Raji (cell line): ENCODE data around the gene NEU4.

Experiments
- POLR2A ChIP-seq: IDR thresholded peaks from 2 replicates; pipeline ENCODE4 v1.6.1; 2011; ENCODE audit warnings: low read depth, low read length, control low read depth; ENCODE audit not compliant: insufficient read depth

NEU4 gene

DNA sequence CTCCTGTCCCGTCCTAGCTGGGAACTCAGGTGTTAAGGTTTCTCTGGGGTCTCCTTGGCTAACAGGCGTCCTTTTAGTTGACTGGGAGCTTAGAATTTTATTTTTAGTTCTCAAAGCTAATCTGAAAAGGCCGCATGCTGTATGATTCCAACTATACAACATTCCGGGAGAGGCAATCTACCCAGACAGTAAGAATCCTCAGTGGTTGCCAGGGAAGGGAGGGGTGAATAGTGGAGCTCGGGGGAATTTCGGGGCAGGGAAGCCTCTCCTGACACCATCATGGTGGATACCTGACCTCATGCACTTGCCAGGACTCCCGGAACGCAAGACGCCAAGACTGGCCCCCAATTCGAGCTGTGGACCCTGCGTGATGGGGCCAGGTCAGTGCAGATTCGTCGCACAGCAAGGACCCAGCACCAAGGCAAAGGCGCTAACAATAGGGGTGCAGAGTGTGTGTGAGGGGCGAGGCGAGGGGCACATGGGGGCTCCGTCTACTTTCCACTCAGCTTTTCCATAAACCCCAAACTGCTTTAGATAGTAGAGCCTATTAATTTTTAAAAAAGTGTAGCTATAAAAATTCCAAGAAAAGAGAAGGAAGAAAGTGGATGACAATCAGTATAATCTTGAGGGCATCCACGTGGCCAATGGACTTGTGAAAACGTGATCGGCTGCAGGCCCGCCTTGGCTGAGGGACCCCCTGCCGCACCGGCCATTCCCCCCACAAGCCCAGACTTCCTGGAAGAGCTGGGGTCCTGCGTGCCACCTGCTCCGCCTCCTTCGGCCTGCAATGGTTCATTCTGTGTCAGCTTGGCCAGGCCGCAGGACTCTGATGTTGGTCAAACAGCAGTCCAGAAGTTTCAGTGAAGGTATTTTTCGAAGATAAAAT, 32.4 kb downstream of the NEU4 start:
- TF ChIP-seq POLR2A: no peak

DNA sequence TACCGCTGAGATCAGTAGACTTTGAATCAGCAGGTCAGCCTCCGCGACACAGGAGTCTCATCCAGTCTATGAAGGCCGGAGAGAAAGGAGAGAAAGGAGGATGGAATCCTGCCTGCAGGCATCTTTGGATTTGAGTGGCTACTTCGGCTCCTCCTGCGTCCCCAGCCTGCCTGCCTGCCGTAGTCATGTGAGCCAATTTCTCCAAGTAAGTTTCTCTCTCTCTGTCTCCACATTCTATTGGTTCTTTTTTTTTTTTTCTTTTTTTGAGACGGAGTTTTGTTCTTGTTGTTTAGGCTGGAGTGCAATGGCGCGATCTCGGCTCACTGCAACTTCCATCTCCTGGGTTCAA, 33.0 kb downstream of the NEU4 start:
- no peak for TF ChIP-seq POLR2A

DNA sequence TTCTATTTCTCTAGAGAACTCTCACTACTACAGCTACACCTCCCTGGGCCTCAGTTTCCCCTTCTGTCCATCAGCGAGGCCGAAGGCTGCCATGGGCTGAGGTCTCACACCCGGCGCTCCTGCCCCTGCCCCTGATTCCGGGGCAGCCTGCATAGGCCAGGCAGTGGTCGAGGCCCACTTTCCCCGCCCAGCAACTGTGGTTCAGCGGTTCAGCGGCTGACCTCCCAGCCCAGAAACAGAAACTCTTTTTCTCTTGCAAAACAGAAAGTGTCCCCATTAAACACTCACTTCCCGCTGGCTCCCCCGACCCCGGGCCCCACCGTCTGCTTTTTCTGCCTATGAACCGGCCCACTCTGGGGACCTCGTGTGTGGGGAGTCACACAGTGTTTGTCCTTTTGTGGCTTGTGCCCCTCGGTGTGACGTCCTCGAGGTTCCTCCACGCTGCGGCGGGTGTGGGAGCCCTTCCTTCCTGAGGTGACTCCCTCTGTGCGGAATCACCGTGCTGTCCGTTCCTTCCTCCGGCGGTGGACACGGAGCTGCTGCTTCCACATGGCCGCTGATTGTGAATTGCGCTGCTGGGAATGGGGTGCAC, 33.7 kb downstream of the NEU4 start:
- TF ChIP-seq POLR2A: no peak

DNA sequence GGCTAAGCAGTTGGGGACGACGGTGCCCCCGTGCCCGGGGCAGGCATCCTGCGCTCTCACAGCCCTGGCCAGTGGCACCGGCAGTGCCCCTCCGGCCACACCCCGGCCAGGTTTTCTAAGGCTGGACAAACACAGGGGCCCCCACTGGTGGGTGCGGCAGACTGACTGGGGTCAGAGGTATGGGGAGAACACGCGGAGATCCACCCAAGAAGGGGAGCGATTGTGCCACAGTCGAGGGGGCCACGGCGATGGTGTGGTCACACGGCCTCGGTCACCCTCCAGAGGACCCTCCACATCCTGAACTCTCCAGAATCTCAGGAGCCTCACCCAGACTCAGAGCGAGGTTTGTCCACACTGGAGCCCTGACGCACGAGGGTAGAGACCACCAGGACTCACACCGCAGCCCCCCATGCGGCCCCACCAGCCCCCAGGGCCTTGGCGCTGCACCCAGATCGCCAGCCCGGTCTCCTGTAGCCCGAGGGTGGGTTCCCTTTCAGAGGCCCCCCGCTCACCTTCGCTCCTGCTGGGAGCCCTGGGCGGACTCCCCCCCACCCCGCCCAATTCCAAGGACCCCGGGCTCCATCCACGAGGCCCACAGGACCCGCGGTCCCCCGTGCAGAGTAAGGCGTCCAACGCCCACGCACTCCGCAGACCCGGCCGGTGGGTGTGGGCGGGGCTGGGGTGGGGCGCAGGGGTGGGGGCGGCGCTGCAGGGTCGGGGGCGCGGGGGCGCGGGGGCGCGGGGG, 34.5 kb downstream of the NEU4 start:
- TF ChIP-seq POLR2A: no peak

DNA sequence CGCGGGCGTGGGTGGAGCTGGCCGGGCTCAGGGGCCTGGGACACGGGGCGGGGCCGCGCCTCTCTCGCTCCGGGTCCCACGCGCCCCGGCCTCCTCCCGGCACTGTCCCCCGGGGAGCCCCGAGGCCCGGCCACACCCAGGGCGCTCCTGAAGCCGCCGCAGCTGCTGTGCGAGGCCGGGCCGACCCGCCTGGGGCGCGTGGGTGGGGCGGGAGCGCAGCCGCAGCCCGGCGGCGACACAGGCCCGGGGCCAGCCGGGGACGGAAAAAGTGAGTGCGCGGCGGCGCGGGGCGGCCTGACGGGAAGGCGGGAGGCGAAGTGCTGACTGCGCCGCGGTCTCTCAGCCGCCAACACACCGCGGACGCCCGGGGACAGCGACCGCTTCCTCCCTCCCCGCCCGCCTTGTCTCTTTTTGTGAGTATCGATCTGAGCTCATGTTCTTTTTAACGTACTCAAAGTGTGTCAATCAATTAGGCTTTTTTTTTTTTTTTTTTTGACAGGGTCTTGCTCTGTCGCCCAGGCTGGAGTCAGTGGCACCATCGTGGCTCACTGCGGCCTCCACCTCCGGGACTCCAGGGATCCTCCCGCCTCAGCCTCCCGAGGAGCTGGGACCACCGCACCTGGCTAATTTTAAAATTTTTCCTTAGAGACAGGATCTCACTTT, 35.2 kb downstream of the NEU4 start:
- no peak for TF ChIP-seq POLR2A

DNA sequence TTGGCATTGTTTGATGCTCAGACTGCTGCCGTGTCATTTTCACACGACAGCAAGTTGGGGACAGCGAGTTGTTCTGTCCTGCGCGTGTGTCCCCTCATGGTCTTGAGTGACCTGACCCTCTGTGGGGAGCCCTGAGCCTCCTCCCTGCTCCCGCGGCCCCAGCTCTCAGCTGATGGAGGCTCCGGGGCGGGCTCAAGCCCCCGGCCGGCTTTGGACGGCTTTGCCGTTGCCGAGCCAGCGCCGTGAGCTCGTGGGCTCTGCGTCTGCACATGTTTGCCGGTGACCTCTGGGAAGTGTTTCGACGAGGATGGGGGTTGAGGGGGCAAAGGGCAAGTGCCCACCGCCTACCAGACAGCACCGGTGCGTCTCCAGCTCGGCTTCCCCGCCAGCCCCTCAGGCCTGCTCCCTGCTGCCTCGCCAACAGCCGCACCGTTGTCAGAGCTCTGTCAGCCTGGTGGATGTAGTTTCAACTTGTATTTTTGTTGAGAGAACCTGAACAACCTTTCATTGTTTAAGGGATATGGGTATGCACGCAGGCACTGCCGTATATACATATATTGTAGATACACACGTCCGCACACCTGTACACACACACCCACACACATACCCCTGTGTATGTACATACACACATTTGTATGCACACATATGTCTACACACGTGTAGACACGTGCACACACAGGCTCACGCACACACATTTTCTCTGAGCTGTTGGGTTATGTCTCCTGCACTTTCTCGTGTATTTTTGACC, 36.0 kb downstream of the NEU4 start:
- TF ChIP-seq POLR2A: no peak

DNA sequence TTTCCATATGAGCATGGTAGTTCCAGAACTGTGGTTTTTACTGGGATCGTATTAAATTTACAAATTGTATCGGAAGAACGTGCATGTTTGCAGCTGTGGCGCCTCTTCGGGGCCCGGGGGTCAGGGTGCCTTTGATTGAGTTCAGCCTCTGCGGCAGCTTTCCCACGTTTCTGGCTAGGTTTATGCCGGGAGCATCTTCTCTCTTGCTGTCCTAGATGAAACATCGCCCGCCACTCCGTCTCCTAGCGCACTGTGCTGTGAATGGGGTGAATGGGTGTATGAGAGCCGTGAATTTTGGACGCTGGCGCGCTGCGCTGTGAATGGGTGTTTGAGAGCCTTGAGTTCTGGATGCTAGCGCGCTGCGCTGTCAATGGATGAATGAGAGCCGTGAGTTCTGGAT, 37.4 kb downstream of the NEU4 start:
- TF ChIP-seq POLR2A: no peak

DNA sequence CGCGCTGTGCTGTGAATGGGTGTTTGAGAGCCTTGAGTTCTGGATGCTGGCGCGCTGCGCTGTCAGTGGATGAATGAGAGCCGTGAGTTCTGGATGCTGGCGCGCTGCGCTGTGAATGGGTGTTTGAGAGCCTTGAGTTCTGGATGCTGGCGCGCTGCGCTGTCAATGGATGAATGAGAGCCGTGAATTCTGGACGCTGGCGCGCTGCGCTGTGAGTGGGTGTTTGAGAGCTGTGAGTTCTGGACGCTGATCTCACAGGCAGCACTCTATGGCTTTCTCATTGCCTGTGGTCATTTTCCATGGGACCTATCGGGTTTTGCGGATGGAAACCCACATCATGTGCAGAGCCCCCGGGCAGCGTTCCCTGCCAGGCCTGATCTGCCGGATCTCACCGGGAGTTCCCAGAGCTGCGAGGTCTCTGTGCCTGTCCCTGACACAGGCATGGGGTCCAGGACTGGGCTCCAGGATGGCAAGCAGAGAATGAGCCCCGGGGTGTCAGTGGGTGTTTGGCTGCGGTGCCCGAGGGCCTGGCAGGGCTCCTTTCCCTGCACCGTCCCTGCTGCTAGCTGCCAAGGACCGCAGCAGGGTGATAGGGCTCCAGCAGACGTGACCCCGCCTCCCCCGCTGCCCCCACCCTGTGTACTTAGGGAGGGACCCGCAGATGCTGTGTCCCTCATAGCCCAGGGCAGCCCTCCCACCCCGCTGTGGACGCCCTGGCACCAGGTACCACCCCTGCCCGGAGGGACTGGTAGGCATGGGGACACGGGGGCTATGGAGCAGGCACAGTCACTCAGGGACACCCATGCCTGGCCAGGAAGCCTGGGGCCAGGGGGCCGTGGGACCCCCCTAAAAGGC, 40.0 kb downstream of the NEU4 start:
- no peak for TF ChIP-seq POLR2A

DNA sequence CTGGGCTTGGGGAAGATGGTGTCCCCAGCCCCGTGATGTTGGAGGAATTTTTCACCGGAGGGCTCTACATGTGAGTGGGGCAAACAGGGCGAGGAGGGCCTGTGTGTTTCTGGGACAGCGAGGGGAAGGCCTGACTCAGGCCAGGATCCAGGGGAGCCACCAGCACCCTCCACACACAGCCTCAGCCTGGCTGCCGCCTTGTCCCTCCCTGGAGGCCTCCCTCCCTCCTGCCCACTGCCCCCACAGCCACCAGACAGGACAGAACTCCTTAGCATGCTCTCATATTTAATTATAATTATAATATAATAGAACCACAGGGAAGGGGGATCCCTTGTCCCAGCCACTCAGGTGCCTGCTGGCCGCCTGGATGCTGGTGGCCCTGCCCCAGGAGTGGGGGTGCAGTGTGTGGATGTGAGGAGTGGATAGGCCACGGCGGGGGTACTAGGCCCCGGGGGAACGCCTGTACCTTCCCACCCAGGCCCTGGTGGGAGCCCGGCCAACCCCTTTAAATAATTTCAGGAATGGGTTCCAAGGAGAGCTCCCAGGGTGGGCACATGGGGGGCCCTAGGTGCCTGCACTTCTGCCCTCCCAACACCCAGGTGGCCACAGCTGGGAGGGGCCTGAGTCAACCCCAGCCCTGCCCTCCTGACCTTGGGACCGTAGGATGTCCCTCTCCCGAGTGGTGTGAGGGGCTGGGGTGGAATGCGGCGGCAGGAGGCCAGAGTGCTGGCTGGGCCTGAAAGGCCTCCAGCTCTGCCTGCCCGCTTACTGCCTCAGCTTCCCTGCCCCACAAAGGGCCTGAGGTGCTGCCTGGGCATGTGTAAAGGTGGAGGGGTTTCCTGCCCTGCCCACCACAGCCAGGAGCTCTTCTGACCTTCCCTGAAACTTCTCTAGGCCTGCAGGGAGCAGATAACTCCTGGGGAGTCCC, 40.9 kb downstream of the NEU4 start:
- TF ChIP-seq POLR2A: no peak

DNA sequence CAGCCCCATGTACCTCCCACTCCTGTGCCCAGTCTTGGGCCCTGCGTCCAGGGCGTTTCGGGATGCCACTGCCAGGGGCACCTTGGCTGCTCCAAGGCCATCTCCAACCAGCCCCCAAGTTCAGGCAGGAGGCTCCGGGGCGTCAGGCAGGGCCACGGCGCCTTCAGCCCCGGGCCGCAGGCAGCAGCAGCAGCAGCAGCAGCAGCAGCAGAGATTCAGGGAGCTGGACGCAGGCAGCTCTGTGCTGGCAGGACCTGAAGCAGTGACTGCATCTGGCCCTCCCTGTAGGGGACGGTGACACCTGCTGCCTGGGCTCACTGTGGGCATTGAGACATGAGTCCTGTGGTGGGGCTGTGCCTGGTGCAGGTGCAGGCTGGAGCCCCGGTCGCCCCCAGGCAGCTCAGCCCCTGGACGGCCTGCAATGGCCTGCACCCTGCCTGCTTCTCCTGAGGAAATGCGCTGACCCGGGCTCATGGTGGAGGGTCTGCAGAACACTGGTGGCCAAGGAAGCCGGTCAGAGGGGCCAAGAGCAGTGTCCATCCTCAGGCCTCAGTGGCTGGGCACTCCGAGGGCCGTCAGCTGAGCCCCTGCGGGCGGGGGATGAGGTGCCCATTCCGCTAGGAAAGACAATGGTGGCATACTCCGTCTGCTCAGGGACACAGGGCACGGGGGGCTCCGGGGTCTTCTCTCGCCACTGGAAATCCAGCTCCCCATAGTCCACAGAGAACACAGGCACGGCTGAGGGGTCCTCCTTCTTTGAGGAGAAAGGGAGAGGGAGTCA, 41.7 kb downstream of the NEU4 start:
- no peak for TF ChIP-seq POLR2A

DNA sequence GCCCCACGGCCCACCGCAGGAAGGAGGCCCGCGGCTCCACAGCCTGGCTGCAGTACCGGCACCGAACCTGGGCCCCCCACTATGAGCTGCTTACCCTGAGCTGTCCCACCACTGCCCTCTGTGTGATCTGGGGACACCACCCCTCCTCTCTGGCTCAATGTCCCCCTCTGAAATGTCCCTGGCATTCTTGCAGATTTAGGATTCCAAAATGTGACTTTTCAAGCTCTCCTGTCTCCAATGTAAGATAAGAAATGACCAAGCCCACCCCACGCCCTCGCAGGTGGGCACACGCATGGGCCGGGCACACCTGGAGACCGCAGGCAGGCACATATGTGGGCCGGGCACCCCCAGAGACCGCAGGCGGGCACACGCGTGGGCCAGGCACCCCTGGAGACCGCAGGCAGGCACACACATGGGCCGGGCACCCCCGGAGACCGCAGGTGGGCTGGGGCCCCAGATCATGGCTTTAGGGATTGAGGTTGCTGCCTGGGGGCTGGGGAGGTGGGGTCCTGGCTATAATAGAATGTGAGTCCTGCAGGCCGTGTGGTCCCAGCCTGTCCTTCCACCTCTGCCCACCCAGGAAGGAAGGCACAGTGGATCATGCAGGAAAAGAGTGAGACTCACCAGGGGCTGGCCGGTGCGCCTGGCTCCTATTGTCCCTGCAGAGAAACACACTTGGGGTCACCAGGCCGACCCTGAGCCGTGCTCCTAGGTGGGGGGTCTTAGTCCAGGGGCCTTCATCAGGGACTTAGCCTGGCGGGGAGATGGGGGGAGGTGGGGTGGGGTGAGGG, 42.5 kb downstream of the NEU4 start:
- no peak for TF ChIP-seq POLR2A
